ENCODE data around the gene APOL2.

APOL2 gene

DNA sequence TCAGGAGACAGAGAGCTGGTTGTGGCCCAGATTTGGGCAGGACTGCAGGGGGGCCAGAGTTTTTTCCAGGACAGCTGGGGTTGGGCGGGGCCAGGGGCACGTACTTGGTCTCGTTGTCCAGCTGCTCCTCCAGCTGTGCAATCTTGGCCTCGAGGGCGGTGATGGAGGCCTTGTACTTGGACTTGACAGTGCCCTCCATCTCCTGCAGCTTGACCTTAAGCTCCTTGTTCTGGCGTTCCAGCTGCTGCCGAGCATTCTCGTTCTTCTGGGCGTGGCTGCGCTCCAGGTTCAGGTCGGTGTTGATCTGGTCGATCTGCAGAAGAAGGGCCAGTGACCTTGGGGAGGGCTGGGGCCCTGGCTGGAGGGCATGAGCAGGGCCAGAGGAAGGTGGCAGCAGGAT, 45.7 kb upstream of the APOL2 start:
- Histone ChIP-seq H3K36me3 (peaks cover 72% of the 10 kb centered on the region), H3K27ac (no peak overlapping the region), H3K4me3 (ENCODE audit: low read depth, low read length) (no peak overlapping the region), H3K9me3 (ENCODE audit: severe bottlenecking) (no peaks in the 10 kb centered on the region), H3K27me3 (ENCODE audit: insufficient read depth, low read depth, severe bottlenecking) (no peaks in the 10 kb centered on the region)
- no peak for DNase-seq
- TF ChIP-seq, protein P1, sequence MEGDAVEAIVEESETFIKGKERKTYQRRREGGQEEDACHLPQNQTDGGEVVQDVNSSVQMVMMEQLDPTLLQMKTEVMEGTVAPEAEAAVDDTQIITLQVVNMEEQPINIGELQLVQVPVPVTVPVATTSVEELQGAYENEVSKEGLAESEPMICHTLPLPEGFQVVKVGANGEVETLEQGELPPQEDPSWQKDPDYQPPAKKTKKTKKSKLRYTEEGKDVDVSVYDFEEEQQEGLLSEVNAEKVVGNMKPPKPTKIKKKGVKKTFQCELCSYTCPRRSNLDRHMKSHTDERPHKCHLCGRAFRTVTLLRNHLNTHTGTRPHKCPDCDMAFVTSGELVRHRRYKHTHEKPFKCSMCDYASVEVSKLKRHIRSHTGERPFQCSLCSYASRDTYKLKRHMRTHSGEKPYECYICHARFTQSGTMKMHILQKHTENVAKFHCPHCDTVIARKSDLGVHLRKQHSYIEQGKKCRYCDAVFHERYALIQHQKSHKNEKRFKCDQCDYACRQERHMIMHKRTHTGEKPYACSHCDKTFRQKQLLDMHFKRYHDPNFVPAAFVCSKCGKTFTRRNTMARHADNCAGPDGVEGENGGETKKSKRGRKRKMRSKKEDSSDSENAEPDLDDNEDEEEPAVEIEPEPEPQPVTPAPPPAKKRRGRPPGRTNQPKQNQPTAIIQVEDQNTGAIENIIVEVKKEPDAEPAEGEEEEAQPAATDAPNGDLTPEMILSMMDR (IDR thresholded peaks at IDR 0.05; ENCODE audit: low read depth, low read length): no peak

DNA sequence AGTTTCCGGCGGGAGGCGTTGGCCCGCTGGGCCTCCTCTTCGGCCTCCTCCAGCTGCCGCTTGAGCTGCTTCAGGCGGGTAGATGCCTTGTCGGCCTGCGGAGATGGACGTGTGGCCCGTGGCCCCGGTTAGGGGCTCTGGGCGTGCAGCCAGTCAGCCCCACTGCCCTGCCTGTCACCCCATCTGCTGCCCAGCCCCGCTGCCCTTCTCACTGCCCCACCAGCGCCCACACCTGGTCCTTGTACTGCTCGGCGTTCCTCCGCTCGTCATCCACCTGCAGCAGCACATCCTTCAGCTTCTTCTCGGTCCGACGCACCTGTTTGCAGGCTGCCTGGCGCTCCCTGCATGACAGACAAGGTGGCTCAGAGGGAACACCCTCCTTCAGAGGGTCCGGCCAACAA, 44.8 kb upstream of the APOL2 start:
- no peak for DNase-seq
- no peaks in the 10 kb centered on the region for H3K27me3 ChIP-seq (ENCODE audit: insufficient read depth, low read depth, severe bottlenecking)
- H3K27ac ChIP-seq: no peak overlapping the region
- H3K9me3 ChIP-seq (ENCODE audit: severe bottlenecking): no peaks in the 10 kb centered on the region
- no peak overlapping the region for H3K4me3 ChIP-seq (ENCODE audit: low read depth, low read length)
- peaks cover 64% of the 10 kb centered on the region for H3K36me3 ChIP-seq
- TF ChIP-seq, protein P1 (IDR thresholded peaks at IDR 0.05; ENCODE audit: low read depth, low read length): no peak

DNA sequence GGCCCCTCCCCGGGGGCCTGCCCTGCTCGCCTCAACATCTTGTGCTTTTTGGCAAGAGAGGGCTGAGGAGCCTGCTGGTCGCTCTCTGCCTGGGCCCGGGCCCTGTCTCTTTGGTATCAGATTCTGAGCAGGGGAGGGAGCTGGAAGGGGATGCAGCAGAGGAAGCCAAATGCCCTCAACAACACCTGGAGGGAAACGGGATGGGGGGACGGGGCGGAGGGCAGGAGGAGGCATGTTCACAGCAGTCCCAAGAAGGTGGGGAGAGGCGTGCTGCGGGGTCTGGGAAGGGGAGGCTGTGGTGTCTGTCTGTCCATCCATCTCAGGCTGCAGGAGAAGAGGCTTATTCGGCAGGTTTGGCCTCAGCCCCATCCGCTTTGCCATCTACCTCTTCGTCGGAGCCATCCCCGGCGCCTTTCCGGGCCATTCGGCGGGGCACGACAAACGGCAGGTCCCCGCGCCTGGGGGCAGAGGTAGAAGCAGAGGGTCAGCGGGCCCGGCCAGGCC, 43.1 kb upstream of the APOL2 start:
- no peak for DNase-seq
- TF ChIP-seq, protein P1 (IDR thresholded peaks at IDR 0.05; ENCODE audit: low read depth, low read length): no peak
- no peak overlapping the region for H3K27ac ChIP-seq
- peaks cover 52% of the 10 kb centered on the region for H3K36me3 ChIP-seq
- H3K27me3 ChIP-seq (ENCODE audit: insufficient read depth, low read depth, severe bottlenecking): no peaks in the 10 kb centered on the region
- H3K9me3 ChIP-seq (ENCODE audit: severe bottlenecking): no peaks in the 10 kb centered on the region
- H3K4me3 ChIP-seq (ENCODE audit: low read depth, low read length): no peak overlapping the region

DNA sequence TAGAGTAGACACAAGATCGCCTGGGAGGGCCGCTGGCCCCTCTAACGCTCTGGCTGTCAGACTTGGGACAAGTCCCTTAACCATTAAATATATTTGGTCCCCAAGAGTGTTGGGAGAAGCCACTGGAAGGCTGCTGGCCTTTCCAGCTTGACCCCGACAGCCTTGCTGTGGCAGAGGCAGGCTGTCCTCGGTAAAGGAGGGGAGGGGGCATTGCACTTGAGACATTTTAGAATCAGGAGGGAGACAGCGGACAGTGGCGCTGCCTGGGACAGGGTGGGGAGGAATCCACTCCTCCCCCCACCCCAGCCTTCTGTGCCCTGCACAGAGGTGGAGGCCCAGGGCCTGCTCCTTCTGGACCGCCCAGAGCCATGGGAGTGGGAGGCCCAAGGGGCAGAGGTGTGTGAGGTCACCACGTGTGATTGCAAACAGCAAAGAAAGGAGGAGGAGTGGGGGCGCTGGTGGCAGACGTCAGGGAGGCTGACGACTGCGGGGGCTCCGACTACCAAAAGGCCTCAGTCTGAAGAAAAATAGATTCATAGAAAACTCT, 42.5 kb upstream of the APOL2 start:
- H3K27ac ChIP-seq: no peak overlapping the region

DNA sequence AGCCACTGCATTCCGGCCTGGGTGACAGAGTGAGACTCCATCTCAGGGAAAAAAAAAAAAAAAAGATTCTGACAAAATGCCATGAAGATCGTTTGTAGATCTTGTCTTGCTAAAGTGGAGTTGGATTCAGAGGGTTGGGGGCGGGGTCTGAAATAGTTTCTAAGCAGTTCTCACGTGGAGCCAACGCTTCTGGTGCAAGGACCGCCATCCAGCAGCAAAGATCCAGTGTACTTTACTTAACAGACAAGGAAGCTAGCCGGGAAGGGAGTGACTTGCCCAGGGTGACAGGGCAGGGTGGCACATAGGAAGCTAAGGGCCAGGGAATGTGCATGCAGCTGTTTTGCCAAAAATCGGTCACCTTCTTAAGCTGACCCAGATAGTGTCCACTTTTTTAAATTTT, 41.1 kb upstream of the APOL2 start:
- peaks cover 34% of the 10 kb centered on the region for H3K36me3 ChIP-seq
- H3K27ac ChIP-seq: no peak overlapping the region
- no peaks in the 10 kb centered on the region for H3K9me3 ChIP-seq (ENCODE audit: severe bottlenecking)
- TF ChIP-seq, protein P1 (IDR thresholded peaks at IDR 0.05; ENCODE audit: low read depth, low read length): no peak
- H3K4me3 ChIP-seq (ENCODE audit: low read depth, low read length): no peak overlapping the region
- H3K27me3 ChIP-seq (ENCODE audit: insufficient read depth, low read depth, severe bottlenecking): no peaks in the 10 kb centered on the region
- no peak for DNase-seq

More for the DNA sequence above, 42.5 kb upstream of the APOL2 start:
- H3K36me3 ChIP-seq: peaks cover 47% of the 10 kb centered on the region
- H3K9me3 ChIP-seq (ENCODE audit: severe bottlenecking): no peaks in the 10 kb centered on the region
- H3K27me3 ChIP-seq (ENCODE audit: insufficient read depth, low read depth, severe bottlenecking): no peaks in the 10 kb centered on the region
- H3K4me3 ChIP-seq (ENCODE audit: low read depth, low read length): no peak overlapping the region
- DNase-seq: no peak
- TF ChIP-seq, protein P1 (IDR thresholded peaks at IDR 0.05; ENCODE audit: low read depth, low read length): no peak

DNA sequence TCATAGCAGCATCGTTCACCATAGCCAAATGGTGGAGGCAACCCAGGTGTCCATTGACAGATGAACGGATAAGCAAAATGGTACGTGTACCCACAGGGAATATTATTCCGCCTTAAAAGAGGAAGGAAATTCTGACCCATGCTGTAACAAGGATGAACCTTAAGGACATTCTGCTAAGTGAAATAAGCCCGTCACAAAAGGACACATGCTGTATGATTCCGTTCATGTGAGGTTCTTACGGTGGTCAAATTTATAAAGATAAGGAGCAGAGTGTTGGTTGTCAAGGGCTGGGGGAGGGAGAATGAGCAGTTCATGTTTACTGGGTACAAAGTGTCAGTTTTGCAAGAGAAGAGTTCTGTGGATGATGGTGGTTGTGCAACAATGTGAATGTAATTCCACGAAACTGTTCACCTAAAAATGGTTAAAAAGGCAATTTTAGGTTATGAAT, 39.9 kb upstream of the APOL2 start:
- peaks cover 24% of the 10 kb centered on the region for H3K36me3 ChIP-seq
- no peaks in the 10 kb centered on the region for H3K9me3 ChIP-seq (ENCODE audit: severe bottlenecking)
- TF ChIP-seq, protein P1 (IDR thresholded peaks at IDR 0.05; ENCODE audit: low read depth, low read length): no peak
- H3K27ac ChIP-seq: no peak overlapping the region
- H3K4me3 ChIP-seq (ENCODE audit: low read depth, low read length): no peak overlapping the region
- no peak for DNase-seq
- no peaks in the 10 kb centered on the region for H3K27me3 ChIP-seq (ENCODE audit: insufficient read depth, low read depth, severe bottlenecking)

All from WERI-Rb-1 (cell line).